ENCODE measurements around the gene NUP54. TPM values are rescaled to one million over a fixed set of nuclear protein-coding genes. Genes with fewer than 3 reads are reported as not detected.

Gene NUP54
- total RNA-seq, 4 donors from 2014 or later, result 30.2 to 36.6 (median 33.4) TPM

- Histone ChIP-seq H3K27ac (no peak overlapping the region), H3K9me3 (no peaks in the 10 kb centered on the region), H3K4me3 (no peak overlapping the region), H3K36me3 (peaks cover 68% of the 10 kb centered on the region), H3K4me1 (no peaks in the 10 kb centered on the region), H3K27me3 (no peaks in the 10 kb centered on the region)
- no peak for TF ChIP-seq POLR2A (IDR thresholded peaks at IDR 0.05)
- TF ChIP-seq EP300 (IDR thresholded peaks at IDR 0.05), result no peak
- TF ChIP-seq POLR2AphosphoS5 (IDR thresholded peaks at IDR 0.05), result no peak
- TF ChIP-seq, protein P1, sequence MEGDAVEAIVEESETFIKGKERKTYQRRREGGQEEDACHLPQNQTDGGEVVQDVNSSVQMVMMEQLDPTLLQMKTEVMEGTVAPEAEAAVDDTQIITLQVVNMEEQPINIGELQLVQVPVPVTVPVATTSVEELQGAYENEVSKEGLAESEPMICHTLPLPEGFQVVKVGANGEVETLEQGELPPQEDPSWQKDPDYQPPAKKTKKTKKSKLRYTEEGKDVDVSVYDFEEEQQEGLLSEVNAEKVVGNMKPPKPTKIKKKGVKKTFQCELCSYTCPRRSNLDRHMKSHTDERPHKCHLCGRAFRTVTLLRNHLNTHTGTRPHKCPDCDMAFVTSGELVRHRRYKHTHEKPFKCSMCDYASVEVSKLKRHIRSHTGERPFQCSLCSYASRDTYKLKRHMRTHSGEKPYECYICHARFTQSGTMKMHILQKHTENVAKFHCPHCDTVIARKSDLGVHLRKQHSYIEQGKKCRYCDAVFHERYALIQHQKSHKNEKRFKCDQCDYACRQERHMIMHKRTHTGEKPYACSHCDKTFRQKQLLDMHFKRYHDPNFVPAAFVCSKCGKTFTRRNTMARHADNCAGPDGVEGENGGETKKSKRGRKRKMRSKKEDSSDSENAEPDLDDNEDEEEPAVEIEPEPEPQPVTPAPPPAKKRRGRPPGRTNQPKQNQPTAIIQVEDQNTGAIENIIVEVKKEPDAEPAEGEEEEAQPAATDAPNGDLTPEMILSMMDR (IDR thresholded peaks at IDR 0.05), result no peak
- no peak for DNase-seq (ENCODE audit: low spot score in 2 of 2)
Observed at GRCh38 chr4:76125816-76126215, 22.4 kb downstream of the NUP54 start.

- DNase-seq (ENCODE audit: low spot score in 2 of 2), result no peak
- Histone ChIP-seq H3K36me3 (peaks cover 85% of the 10 kb centered on the region), H3K27ac (no peak overlapping the region), H3K4me3 (no peak overlapping the region), H3K9me3 (no peaks in the 10 kb centered on the region), H3K27me3 (no peaks in the 10 kb centered on the region), H3K4me1 (no peaks in the 10 kb centered on the region)
- 88% methylated on average over 4 of the region's 4 CpGs for WGBS
- no peak for TF ChIP-seq POLR2A (IDR thresholded peaks at IDR 0.05)
- TF ChIP-seq, protein P1 (IDR thresholded peaks at IDR 0.05), result no peak
- no peak for TF ChIP-seq POLR2AphosphoS5 (IDR thresholded peaks at IDR 0.05)
- TF ChIP-seq EP300 (IDR thresholded peaks at IDR 0.05), result no peak
Observed at GRCh38 chr4:76120199-76120598, 28.0 kb downstream of the NUP54 start.

- 95% methylated on average over 5 of the region's 5 CpGs for WGBS
Observed at GRCh38 chr4:76117536-76117935, 30.7 kb downstream of the NUP54 start.

DNA sequence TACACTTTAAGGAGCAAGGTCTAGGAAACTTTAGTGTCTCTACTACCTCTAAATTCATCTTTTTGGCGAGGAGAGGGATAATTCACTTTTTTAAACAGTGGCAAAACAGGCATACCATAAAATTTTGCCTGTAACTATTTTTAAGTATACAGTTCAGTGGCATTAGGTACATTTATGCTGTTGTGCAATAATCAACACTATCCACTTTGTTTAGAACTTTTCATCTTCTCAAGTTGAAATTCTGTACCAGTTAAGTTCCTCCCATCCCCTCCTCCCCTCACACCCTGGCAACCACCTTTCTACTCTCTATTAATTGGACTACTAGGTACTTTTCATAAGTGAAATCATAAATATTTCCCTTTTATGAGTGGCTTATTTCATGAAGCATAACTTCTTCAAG, 31.4 kb downstream of the NUP54 start:
- TF ChIP-seq, protein P1 (IDR thresholded peaks at IDR 0.05), result no peak
- TF ChIP-seq EP300 (IDR thresholded peaks at IDR 0.05), result no peak
- TF ChIP-seq POLR2AphosphoS5 (IDR thresholded peaks at IDR 0.05), result no peak
- no peak for TF ChIP-seq POLR2A (IDR thresholded peaks at IDR 0.05)
- H3K4me1 ChIP-seq, result no peaks in the 10 kb centered on the region
- no peaks in the 10 kb centered on the region for H3K9me3 ChIP-seq
- no peak for DNase-seq (ENCODE audit: low spot score in 2 of 2)
- H3K27me3 ChIP-seq, result no peaks in the 10 kb centered on the region
- H3K27ac ChIP-seq, result no peak overlapping the region
- peaks cover 74% of the 10 kb centered on the region for H3K36me3 ChIP-seq
- no peak overlapping the region for H3K4me3 ChIP-seq
- WGBS, result 97% methylated on average over 1 of the region's 1 CpG

More at GRCh38 chr4:76117536-76117935, 30.7 kb downstream of the NUP54 start:
- Histone ChIP-seq H3K36me3 (peaks cover 76% of the 10 kb centered on the region), H3K27me3 (no peaks in the 10 kb centered on the region), H3K27ac (no peak overlapping the region), H3K4me3 (no peak overlapping the region), H3K4me1 (no peaks in the 10 kb centered on the region), H3K9me3 (no peaks in the 10 kb centered on the region)
- no peak for DNase-seq (ENCODE audit: low spot score in 2 of 2)
- TF ChIP-seq, protein P1 (IDR thresholded peaks at IDR 0.05), result no peak
- no peak for TF ChIP-seq POLR2A (IDR thresholded peaks at IDR 0.05)
- TF ChIP-seq EP300 (IDR thresholded peaks at IDR 0.05), result no peak

GRCh38 chr4:76108467-76109181, 39.6 kb downstream of the NUP54 start:
- H3K4me3 ChIP-seq, result no peak overlapping the region
- peaks cover 13% of the 10 kb centered on the region for H3K36me3 ChIP-seq
- WGBS, result 58% methylated on average over 5 of the region's 5 CpGs
- DNase-seq (ENCODE audit: low spot score in 2 of 2), result no peak
- H3K9me3 ChIP-seq, result no peaks in the 10 kb centered on the region
- TF ChIP-seq, protein P1 (IDR thresholded peaks at IDR 0.05), result no peak
- H3K27me3 ChIP-seq, result no peaks in the 10 kb centered on the region
- H3K27ac ChIP-seq, result no peak overlapping the region
- no peaks in the 10 kb centered on the region for H3K4me1 ChIP-seq
